H9 (cell line): ENCODE measurements around the gene ZBTB38. TPM values are rescaled to one million over a fixed set of nuclear protein-coding genes. Genes with fewer than 3 reads are reported as not detected.

ENCODE experiments used
- DNase-seq: peaks from one replicate; pipeline ENCODE4 v3.0.0-alpha.2; 2017
- H2AFZ ChIP-seq: one replicate; pipeline ENCODE4 v1.6.1; 2013; ENCODE audit warnings: mild to moderate bottlenecking, low read length, control low read depth, moderate library complexity
- H2AK5ac ChIP-seq: 2 replicates; pipeline ENCODE4 v1.6.1; 2013; ENCODE audit warnings: low read length, control low read depth, mixed read lengths; ENCODE audit not compliant: insufficient read length
- H2BK120ac ChIP-seq: one replicate; pipeline ENCODE4 v1.6.1; 2013; ENCODE audit warnings: low read depth, mild to moderate bottlenecking, low read length, control low read depth, inconsistent platforms; ENCODE audit not compliant: poor library complexity, severe bottlenecking
- H2BK12ac ChIP-seq: 2 replicates; pipeline ENCODE4 v1.6.1; 2013; ENCODE audit warnings: low read length, control low read depth, mixed read lengths, low read depth; ENCODE audit not compliant: insufficient read length
- H2BK15ac ChIP-seq: 2 replicates; pipeline ENCODE4 v1.6.1; 2013; ENCODE audit warnings: low read depth, low read length, control low read depth
- H2BK20ac ChIP-seq: one replicate; pipeline ENCODE4 v1.6.1; 2013; ENCODE audit warnings: low read depth, mild to moderate bottlenecking, low read length, control low read depth, inconsistent platforms; ENCODE audit not compliant: poor library complexity, severe bottlenecking
- H2BK5ac ChIP-seq: 2 replicates; pipeline ENCODE4 v1.6.1; 2013; ENCODE audit warnings: low read length, control low read depth, mixed read lengths; ENCODE audit not compliant: insufficient read length
- H3K14ac ChIP-seq: 2 replicates; pipeline ENCODE4 v1.6.1; 2013; ENCODE audit warnings: low read length, control low read depth; ENCODE audit not compliant: insufficient read depth
- H3K18ac ChIP-seq: 2 replicates; pipeline ENCODE4 v1.6.1; 2013; ENCODE audit warnings: low read depth, mild to moderate bottlenecking, mixed read lengths, low read length, control low read depth; ENCODE audit not compliant: insufficient read length
- H3K23ac ChIP-seq: 2 replicates; pipeline ENCODE4 v1.6.1; 2013; ENCODE audit warnings: low read length, control low read depth, mixed read lengths, low read depth; ENCODE audit not compliant: insufficient read length
- H3K23me2 ChIP-seq: 2 replicates; pipeline ENCODE4 v1.6.1; 2013; ENCODE audit warnings: low read depth, mild to moderate bottlenecking, mixed read lengths, low read length, control low read depth; ENCODE audit not compliant: insufficient read length, poor library complexity, severe bottlenecking
- H3K27ac ChIP-seq: 2 replicates; pipeline ENCODE4 v1.5.1; 2013; ENCODE audit warnings: low read length, control low read depth, mixed read lengths, low read depth; ENCODE audit not compliant: insufficient read length
- H3K27me3 ChIP-seq: 2 replicates; pipeline ENCODE4 v1.6.1; 2013; ENCODE audit warnings: low read length, control low read depth, inconsistent platforms; ENCODE audit not compliant: insufficient read depth
- H3K4ac ChIP-seq: 2 replicates; pipeline ENCODE4 v1.6.1; 2013; ENCODE audit warnings: low read depth, mild to moderate bottlenecking, control low read depth, inconsistent platforms, low read length, moderate library complexity
- H3K4me1 ChIP-seq: 2 replicates; pipeline ENCODE4 v1.6.1; 2013; ENCODE audit warnings: low read length, control low read depth, inconsistent platforms; ENCODE audit not compliant: insufficient read depth
- H3K4me2 ChIP-seq: 2 replicates; pipeline ENCODE4 v1.6.1; 2013; ENCODE audit warnings: low read length, control low read depth, mixed read lengths; ENCODE audit not compliant: insufficient read length, insufficient read depth
- H3K56ac ChIP-seq: 2 replicates; pipeline ENCODE4 v1.6.1; 2013; ENCODE audit warnings: low read depth, mild to moderate bottlenecking, mixed read lengths, low read length, control low read depth; ENCODE audit not compliant: insufficient read length
- H3K79me1 ChIP-seq: 2 replicates; pipeline ENCODE4 v1.6.1; 2013; ENCODE audit warnings: low read depth, mild to moderate bottlenecking, moderate library complexity, low read length, control low read depth, inconsistent platforms; ENCODE audit not compliant: insufficient read depth, poor library complexity, severe bottlenecking
- H3K79me2 ChIP-seq: 2 replicates; pipeline ENCODE4 v1.6.1; 2013; ENCODE audit warnings: low read length, control low read depth, inconsistent platforms; ENCODE audit not compliant: insufficient read depth
- H3K9ac ChIP-seq: 2 replicates; pipeline ENCODE4 v1.6.1; 2013; ENCODE audit warnings: low read length, control low read depth, mixed read lengths; ENCODE audit not compliant: insufficient read length; ENCODE audit errors: extremely low read depth
- H3K9me3 ChIP-seq: one replicate; pipeline ENCODE4 v1.6.1; 2013; ENCODE audit warnings: low read depth, low read length, inconsistent platforms; ENCODE audit not compliant: control insufficient read depth
- H3T11ph ChIP-seq: one replicate; pipeline ENCODE4 v1.6.1; 2013; ENCODE audit warnings: mild to moderate bottlenecking, low read length, control low read depth, inconsistent platforms
- H4K20me1 ChIP-seq: one replicate; pipeline ENCODE4 v1.6.1; 2013; ENCODE audit not compliant: control insufficient read depth, insufficient read length, insufficient read depth
- H4K5ac ChIP-seq: 2 replicates; pipeline ENCODE4 v1.6.1; 2013; ENCODE audit warnings: low read depth, mild to moderate bottlenecking, mixed read lengths, low read length, control low read depth; ENCODE audit not compliant: insufficient read length
- H4K8ac ChIP-seq: replicated peaks from 2 replicates; pipeline ENCODE4 v1.6.1; 2013; ENCODE audit warnings: low read length, control low read depth, mixed read lengths, low read depth; ENCODE audit not compliant: insufficient read length
- H4K91ac ChIP-seq: 2 replicates; pipeline ENCODE4 v1.6.1; 2013; ENCODE audit warnings: low read depth, mild to moderate bottlenecking, moderate library complexity, mixed read lengths, low read length, control low read depth; ENCODE audit not compliant: insufficient read length
- H3K27ac Mint-ChIP-seq, 3 experiments: 2 replicates in 2 of 3; 3 replicates in 1 of 3; pipeline ENCODE4 v1.8.0; 2020 to 2021; ENCODE audit warnings: mixed read lengths in 3 of 3, mild to moderate bottlenecking in 1 of 3, moderate library complexity in 1 of 3
- H3K27me3 Mint-ChIP-seq: 2 replicates; pipeline ENCODE4 v1.8.0; 2021; ENCODE audit warnings: low read depth, mild to moderate bottlenecking, moderate library complexity, mixed read lengths
- H3K36me3 Mint-ChIP-seq, 3 experiments: 2 replicates in 2 of 3; 3 replicates in 1 of 3; pipeline ENCODE4 v1.8.0; 2020 to 2021; ENCODE audit warnings: low read depth in 3 of 3, mixed read lengths in 3 of 3; ENCODE audit not compliant: insufficient read depth in 1 of 3
- H3K4me1 Mint-ChIP-seq, 2 experiments: 2 replicates each; pipeline ENCODE4 v1.8.0; 2020; ENCODE audit warnings: mixed read lengths in 2 of 2
- H3K4me3 Mint-ChIP-seq, 2 experiments: 2 replicates in 1 of 2; 3 replicates in 1 of 2; pipeline ENCODE4 v1.8.0; 2020 to 2021; ENCODE audit warnings: mild to moderate bottlenecking in 2 of 2, mixed read lengths in 2 of 2, moderate library complexity in 1 of 2
- H3K9me3 Mint-ChIP-seq, 2 experiments: 2 replicates in 1 of 2; 3 replicates in 1 of 2; pipeline ENCODE4 v1.8.0; 2020; ENCODE audit warnings: mild to moderate bottlenecking in 2 of 2, mixed read lengths in 2 of 2, moderate library complexity in 1 of 2
- WGBS: extraction: QIAGEN DNeasy Blood & Tissue Kit; methylation state at CpG from one replicate; pipeline ENCODE4 v1.1.7; 2013; ENCODE audit warnings: missing lambda C conversion rate, low lambda C conversion rate, mixed read lengths; ENCODE audit not compliant: insufficient read length; ENCODE audit errors: extremely low coverage; 5-methylcytosine and 5-hydroxymethylcytosine counted together
- total RNA-seq: library from RNA; stranded (reverse); gene quantifications from 2 replicates; pipeline ENCODE4 v1.2.1, GENCODE V29; 2021
- TF ChIP-seq, protein P1 (sequence below): fragments of 200-600 bp; sonication (generic); conservative IDR thresholded peaks from 3 replicates; pipeline ENCODE4 v1.8.0; 2021; ENCODE audit warnings: antibody characterized with exemption, mild to moderate bottlenecking

ZBTB38 gene
- total RNA-seq, 1 experiment from 2014 or later = 14.6 TPM

DNA sequence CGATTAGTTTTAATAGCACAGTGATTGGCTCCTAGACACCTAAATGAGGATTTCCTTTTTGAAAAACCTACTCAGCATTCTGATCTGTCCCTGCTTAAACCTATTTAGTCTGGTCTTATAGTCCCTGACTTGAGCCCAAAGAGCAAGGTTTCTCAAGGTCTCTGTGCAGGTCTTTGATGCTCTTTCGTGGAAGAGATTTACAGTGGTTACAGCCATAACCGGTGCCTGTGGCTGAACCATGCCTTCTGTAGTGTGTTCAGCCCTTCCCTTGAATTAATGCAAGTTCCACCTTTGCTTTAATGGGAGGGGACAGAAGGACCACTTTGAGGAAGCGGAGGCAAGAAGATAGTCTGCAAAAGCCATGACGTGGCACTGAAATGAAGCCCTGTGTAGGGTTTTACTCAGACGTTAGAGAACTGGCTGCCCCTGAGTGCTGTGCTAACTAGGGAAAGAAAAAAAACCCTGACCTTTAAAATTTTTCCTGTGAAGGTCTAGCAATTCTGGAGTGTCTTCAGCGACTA, 43.0 kb downstream of the ZBTB38 start:
- no peak overlapping the region for H3K27ac ChIP-seq

More for the DNA sequence above, 43.0 kb downstream of the ZBTB38 start:
- no peak overlapping the region for H2AFZ ChIP-seq
- H2BK120ac ChIP-seq = no peak overlapping the region
- no peaks in the 10 kb centered on the region for H3K79me1 ChIP-seq
- no peak overlapping the region for H3K4me2 ChIP-seq
- peaks cover 4% of the 10 kb centered on the region; the same call in 1 of the 2 replicates for H3K27me3 ChIP-seq
- no peaks in the 10 kb centered on the region for H3K4me1 ChIP-seq
- H4K20me1 ChIP-seq = no peaks in the 10 kb centered on the region
- no peaks in the 10 kb centered on the region for H3K79me2 ChIP-seq
- no peak overlapping the region for H3K18ac ChIP-seq
- no peaks in the 10 kb centered on the region for H3K9me3 Mint-ChIP-seq
- peaks cover 20 to 27% of the 10 kb centered on the region in 2 experiments for H3K4me1 Mint-ChIP-seq
- H4K8ac ChIP-seq = no peak overlapping the region
- H3K9me3 ChIP-seq = no peaks in the 10 kb centered on the region
- no peak overlapping the region for H2BK20ac ChIP-seq
- no CpG with 5 or more reads among the region's 7 CpGs for WGBS
- no peak for DNase-seq
- H2AK5ac ChIP-seq = no peak overlapping the region
- peaks cover 0 to 10% (median 6%) of the 10 kb centered on the region in 3 experiments; a peak in 3 of 7 replicates for H3K36me3 Mint-ChIP-seq
- H3K56ac ChIP-seq = no peak overlapping the region
- H3K9ac ChIP-seq = no peak overlapping the region
- TF ChIP-seq, protein P1, sequence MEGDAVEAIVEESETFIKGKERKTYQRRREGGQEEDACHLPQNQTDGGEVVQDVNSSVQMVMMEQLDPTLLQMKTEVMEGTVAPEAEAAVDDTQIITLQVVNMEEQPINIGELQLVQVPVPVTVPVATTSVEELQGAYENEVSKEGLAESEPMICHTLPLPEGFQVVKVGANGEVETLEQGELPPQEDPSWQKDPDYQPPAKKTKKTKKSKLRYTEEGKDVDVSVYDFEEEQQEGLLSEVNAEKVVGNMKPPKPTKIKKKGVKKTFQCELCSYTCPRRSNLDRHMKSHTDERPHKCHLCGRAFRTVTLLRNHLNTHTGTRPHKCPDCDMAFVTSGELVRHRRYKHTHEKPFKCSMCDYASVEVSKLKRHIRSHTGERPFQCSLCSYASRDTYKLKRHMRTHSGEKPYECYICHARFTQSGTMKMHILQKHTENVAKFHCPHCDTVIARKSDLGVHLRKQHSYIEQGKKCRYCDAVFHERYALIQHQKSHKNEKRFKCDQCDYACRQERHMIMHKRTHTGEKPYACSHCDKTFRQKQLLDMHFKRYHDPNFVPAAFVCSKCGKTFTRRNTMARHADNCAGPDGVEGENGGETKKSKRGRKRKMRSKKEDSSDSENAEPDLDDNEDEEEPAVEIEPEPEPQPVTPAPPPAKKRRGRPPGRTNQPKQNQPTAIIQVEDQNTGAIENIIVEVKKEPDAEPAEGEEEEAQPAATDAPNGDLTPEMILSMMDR = no peak
- no peak overlapping the region for H3K23ac ChIP-seq
- H2BK15ac ChIP-seq = no peak overlapping the region
- H3K27me3 Mint-ChIP-seq = peaks cover 19% of the 10 kb centered on the region
- H3T11ph ChIP-seq = no peak overlapping the region
- H3K4ac ChIP-seq = no peak overlapping the region
- no peaks in the 10 kb centered on the region for H3K23me2 ChIP-seq
- no peak overlapping the region for H2BK12ac ChIP-seq
- H4K5ac ChIP-seq = no peak overlapping the region
- no peak overlapping the region for H3K14ac ChIP-seq
- H4K91ac ChIP-seq = no peak overlapping the region
- H3K4me3 Mint-ChIP-seq = no peak overlapping the region
- no peak overlapping the region; a peak in 1 of 7 replicates for H3K27ac Mint-ChIP-seq
- H2BK5ac ChIP-seq = no peak overlapping the region
